Measurements from ENCODE around the gene CTIF.

DNA sequence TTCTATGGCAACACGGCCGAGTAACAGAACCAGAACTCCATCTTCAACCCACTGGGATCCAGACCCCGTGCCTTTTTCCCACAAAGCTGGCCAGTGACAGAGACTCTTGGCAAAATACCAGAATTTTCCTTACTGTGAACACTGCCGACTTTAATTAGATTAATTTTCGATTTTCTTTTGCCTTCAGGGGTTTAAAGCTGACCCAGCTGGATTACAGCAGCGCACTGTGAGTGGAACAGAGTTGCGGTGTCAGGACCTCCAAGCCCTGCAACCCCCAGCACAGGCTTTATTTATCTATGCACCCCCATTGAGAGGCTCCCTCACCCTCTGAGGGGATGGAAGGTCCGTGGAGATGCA lies 36.4 kb downstream of the CTIF start:
- TF ChIP-seq, protein P1, sequence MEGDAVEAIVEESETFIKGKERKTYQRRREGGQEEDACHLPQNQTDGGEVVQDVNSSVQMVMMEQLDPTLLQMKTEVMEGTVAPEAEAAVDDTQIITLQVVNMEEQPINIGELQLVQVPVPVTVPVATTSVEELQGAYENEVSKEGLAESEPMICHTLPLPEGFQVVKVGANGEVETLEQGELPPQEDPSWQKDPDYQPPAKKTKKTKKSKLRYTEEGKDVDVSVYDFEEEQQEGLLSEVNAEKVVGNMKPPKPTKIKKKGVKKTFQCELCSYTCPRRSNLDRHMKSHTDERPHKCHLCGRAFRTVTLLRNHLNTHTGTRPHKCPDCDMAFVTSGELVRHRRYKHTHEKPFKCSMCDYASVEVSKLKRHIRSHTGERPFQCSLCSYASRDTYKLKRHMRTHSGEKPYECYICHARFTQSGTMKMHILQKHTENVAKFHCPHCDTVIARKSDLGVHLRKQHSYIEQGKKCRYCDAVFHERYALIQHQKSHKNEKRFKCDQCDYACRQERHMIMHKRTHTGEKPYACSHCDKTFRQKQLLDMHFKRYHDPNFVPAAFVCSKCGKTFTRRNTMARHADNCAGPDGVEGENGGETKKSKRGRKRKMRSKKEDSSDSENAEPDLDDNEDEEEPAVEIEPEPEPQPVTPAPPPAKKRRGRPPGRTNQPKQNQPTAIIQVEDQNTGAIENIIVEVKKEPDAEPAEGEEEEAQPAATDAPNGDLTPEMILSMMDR (IDR thresholded peaks at IDR 0.05): no peak
- TF ChIP-seq POLR2AphosphoS5 (IDR thresholded peaks at IDR 0.05; ENCODE audit: insufficient read depth in 1 of 2, low read depth in 1 of 2): no peak
